Karpas-422 (cell line): ENCODE data around the gene SCPEP1. TPM values are rescaled to one million over a fixed set of nuclear protein-coding genes. Genes with fewer than 3 reads are reported as not detected.

Source experiments
- DNase-seq: peaks from one replicate; pipeline ENCODE4 v3.0.0-alpha.2; 2015
- H2AFZ ChIP-seq: fragments of 200-600 bp; sonication (generic); 2 replicates; pipeline ENCODE4 v1.6.1; 2014; ENCODE audit warnings: antibody characterized with exemption, low read length, mixed read lengths
- H3K27ac ChIP-seq: fragments of 200-600 bp; sonication (generic); 2 replicates; pipeline ENCODE4 v1.5.1; 2014; ENCODE audit warnings: mild to moderate bottlenecking, low read length, moderate library complexity
- H3K27me3 ChIP-seq: fragments of 200-600 bp; sonication (generic); 2 replicates; pipeline ENCODE4 v1.6.1; 2014; ENCODE audit warnings: low read length, mixed read lengths
- H3K36me3 ChIP-seq: fragments of 200-600 bp; sonication (generic); 2 replicates; pipeline ENCODE4 v1.6.1; 2014; ENCODE audit warnings: low read length, mixed read lengths; ENCODE audit not compliant: insufficient read depth
- H3K4me1 ChIP-seq: fragments of 200-600 bp; sonication (generic); 2 replicates; pipeline ENCODE4 v1.6.1; 2014; ENCODE audit warnings: mild to moderate bottlenecking, low read length, mixed read lengths
- H3K4me2 ChIP-seq: fragments of 200-600 bp; sonication (generic); 2 replicates; pipeline ENCODE4 v1.6.1; 2014; ENCODE audit warnings: low read length, low read depth, mild to moderate bottlenecking; ENCODE audit not compliant: poor library complexity, severe bottlenecking
- H3K4me3 ChIP-seq: fragments of 200-600 bp; sonication (generic); 2 replicates; pipeline ENCODE4 v1.5.1; 2014; ENCODE audit warnings: mild to moderate bottlenecking, antibody characterized with exemption, low read length, mixed read lengths
- H3K79me2 ChIP-seq: fragments of 200-600 bp; sonication (generic); 2 replicates; pipeline ENCODE4 v1.6.1; 2014; ENCODE audit warnings: mild to moderate bottlenecking, low read length, mixed read lengths
- H3K9ac ChIP-seq: fragments of 200-600 bp; sonication (generic); 2 replicates; pipeline ENCODE4 v1.6.0; 2014; ENCODE audit warnings: low read length
- H3K9me2 ChIP-seq: fragments of 200-600 bp; sonication (generic), shearing (Covaris generic); replicated peaks from 2 replicates; pipeline ENCODE4 v1.6.0; 2014; ENCODE audit warnings: mild to moderate bottlenecking, low read length, moderate library complexity; ENCODE audit not compliant: insufficient read depth
- H3K9me3 ChIP-seq: fragments of 300-700, 200-600 bp; sonication (generic); 2 replicates; pipeline ENCODE4 v1.6.1; 2014; ENCODE audit warnings: low read length, mixed read lengths
- H4K20me1 ChIP-seq: fragments of 200-600 bp; sonication (generic); 2 replicates; pipeline ENCODE4 v1.6.1; 2014; ENCODE audit warnings: mild to moderate bottlenecking, antibody characterized with exemption, low read length, low read depth; ENCODE audit not compliant: insufficient read depth
- total RNA-seq: library from RNA; depleted of rRNA; stranded (reverse); fragments of >200 nt; shearing (Covaris generic); gene quantifications from 2 replicates; pipeline ENCODE4 v1.2.3, GENCODE V29; 2014; ENCODE audit warnings: low replicate concordance

Gene SCPEP1
- total RNA-seq, 1 experiment from 2014 or later: 22.2 TPM

DNA sequence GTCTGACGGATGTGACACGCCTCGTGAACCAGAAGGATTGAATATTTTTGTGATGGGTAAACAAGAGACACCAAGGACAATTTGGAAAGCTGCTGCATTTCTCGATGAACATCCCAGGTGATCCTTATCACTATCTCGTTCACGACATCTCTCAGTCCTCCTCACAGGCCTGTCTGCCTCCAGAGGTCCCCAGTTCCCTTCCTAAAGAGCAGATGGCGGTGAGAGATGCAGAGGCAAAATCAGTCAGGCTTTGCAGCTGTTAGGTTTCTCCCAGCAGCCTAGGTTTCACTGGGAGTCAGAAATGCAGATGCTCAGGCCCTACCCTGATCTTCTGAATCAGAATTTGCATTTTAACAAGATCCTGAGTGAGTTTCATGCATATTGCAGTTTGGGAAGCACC is 23.6 kb downstream of the SCPEP1 start:
- H3K4me3 ChIP-seq: no peak overlapping the region
- H3K4me2 ChIP-seq: no peak overlapping the region
- H3K4me1 ChIP-seq: peaks cover 15% of the 10 kb centered on the region
- DNase-seq: no peak
- H2AFZ ChIP-seq: no peak overlapping the region
- no peaks in the 10 kb centered on the region for H3K27me3 ChIP-seq
- H4K20me1 ChIP-seq: no peaks in the 10 kb centered on the region
- H3K9ac ChIP-seq: no peak overlapping the region
- H3K9me3 ChIP-seq: no peaks in the 10 kb centered on the region
- peaks cover 3% of the 10 kb centered on the region; the same call in 1 of the 2 replicates for H3K36me3 ChIP-seq
- no peaks in the 10 kb centered on the region for H3K79me2 ChIP-seq
- H3K27ac ChIP-seq: no peak overlapping the region
- no peaks in the 10 kb centered on the region for H3K9me2 ChIP-seq

DNA sequence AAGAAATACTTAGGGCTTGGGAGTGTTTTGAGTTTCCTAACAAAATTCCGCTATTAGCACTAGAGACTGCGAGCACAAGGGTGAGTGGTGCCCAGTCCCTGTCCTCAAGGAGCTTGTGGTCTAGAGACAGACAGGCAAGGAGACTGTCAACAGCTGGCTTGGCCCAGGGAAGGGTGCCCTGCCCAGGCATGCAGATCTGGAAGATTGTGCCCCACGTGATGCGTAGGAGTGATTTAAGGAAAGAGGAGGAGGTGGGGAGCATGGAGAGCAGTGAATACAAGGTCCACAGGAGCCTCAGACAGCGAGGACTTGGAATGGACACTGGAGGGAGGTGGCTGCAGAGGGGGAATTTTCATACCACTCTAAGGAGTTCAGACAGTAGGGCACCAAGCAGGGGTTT is 25.0 kb downstream of the SCPEP1 start:
- no peaks in the 10 kb centered on the region for H4K20me1 ChIP-seq
- 0 out of 2 replicates have a peak, but pooled peaks cover 3% of the 10 kb centered on the region for H3K36me3 ChIP-seq
- H3K27ac ChIP-seq: no peak overlapping the region
- no peak overlapping the region for H3K9ac ChIP-seq
- no peak overlapping the region for H2AFZ ChIP-seq
- H3K27me3 ChIP-seq: no peaks in the 10 kb centered on the region
- H3K9me3 ChIP-seq: no peaks in the 10 kb centered on the region
- no peak overlapping the region for H3K4me2 ChIP-seq
- no peaks in the 10 kb centered on the region for H3K9me2 ChIP-seq
- H3K79me2 ChIP-seq: no peaks in the 10 kb centered on the region
- DNase-seq: no peak
- no peak overlapping the region for H3K4me3 ChIP-seq
- H3K4me1 ChIP-seq: peaks cover 15% of the 10 kb centered on the region

DNA sequence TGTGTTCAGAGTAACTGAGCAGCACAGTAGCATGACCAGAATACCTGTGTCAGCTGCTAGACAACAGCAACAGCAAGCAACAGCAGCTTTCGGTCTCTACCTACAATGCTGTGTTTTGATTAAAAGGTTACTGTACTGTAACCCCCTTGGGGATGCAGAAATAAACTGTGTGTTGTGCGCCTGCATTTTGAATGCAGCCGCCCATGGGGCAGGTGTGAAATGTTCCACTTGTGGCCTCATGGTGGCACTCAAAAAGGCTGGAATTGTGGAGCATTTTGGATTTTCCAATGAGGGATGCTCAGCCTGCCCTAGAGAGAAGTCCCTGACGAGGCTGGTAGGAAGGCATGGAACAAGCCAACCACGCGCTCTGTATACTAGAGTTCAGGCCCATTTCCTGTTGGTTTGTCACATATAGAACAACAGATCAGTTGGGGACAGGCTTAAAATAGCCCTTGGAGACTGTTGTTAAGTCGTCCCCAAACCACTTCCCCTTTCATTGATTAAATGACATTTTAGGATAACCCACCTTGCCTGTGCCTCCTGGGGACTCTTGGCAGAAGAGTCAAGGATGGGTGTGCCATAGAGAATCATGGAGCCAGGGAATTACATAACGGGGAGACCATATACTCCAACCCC is 27.1 kb downstream of the SCPEP1 start:
- Histone ChIP-seq H3K27me3 (no peaks in the 10 kb centered on the region), H3K4me1 (peaks cover 19% of the 10 kb centered on the region), H3K9me3 (no peaks in the 10 kb centered on the region), H3K9ac (no peak overlapping the region), H3K27ac (no peak overlapping the region), H2AFZ (no peak overlapping the region), H3K36me3 (0 out of 2 replicates have a peak, but pooled peaks cover 3% of the 10 kb centered on the region), H3K79me2 (no peaks in the 10 kb centered on the region), H3K4me3 (no peak overlapping the region), H3K4me2 (peak overlapping the region; percentile 18), H3K9me2 (no peaks in the 10 kb centered on the region), H4K20me1 (no peaks in the 10 kb centered on the region)
- peak; percentile 65 for DNase-seq

DNA sequence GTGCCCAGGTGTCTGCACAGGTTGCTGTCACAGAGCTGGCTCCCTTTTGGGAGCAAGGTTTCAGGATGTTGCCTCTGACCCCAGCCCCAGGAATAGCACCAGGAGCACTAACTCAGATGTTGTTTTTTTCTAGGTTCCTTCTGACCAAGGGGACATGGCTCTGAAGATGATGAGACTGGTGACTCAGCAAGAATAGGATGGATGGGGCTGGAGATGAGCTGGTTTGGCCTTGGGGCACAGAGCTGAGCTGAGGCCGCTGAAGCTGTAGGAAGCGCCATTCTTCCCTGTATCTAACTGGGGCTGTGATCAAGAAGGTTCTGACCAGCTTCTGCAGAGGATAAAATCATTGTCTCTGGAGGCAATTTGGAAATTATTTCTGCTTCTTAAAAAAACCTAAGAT is 28.1 kb downstream of the SCPEP1 start:
- Histone ChIP-seq H3K27me3 (no peaks in the 10 kb centered on the region), H3K4me3 (no peak overlapping the region), H3K79me2 (no peaks in the 10 kb centered on the region), H3K4me1 (peaks cover 22% of the 10 kb centered on the region), H3K27ac (no peak overlapping the region), H3K9me2 (no peaks in the 10 kb centered on the region), H4K20me1 (no peaks in the 10 kb centered on the region), H2AFZ (no peak overlapping the region), H3K36me3 (0 out of 2 replicates have a peak, but pooled peaks cover 3% of the 10 kb centered on the region), H3K4me2 (no peak overlapping the region), H3K9ac (no peak overlapping the region), H3K9me3 (no peaks in the 10 kb centered on the region)
- DNase-seq: no peak

DNA sequence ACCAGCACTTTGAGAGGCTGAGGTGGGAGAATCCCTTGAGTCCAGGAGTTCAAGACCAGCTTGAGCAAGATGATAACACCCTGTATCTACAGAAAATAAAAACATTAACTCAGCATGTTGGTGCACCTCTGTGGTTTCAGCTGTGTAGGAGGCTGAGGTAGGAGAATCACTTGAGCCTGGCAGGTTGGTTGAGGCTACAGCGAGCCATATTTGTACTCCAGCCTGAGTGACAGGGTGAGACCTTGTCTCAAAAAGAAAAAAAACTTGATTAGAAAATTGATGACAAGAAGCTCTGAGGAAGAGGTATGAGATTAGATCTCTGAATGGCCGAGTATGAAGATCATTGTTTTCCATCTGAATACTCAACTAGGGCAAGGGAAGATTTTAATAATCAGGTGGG is 31.0 kb downstream of the SCPEP1 start:
- H3K9me2 ChIP-seq: no peaks in the 10 kb centered on the region
- no peaks in the 10 kb centered on the region for H3K27me3 ChIP-seq
- H3K9ac ChIP-seq: no peak overlapping the region
- no peaks in the 10 kb centered on the region for H3K79me2 ChIP-seq
- H3K4me3 ChIP-seq: no peak overlapping the region
- H4K20me1 ChIP-seq: no peaks in the 10 kb centered on the region
- H3K4me2 ChIP-seq: no peak overlapping the region
- 0 out of 2 replicates have a peak, but pooled peaks cover 3% of the 10 kb centered on the region for H3K36me3 ChIP-seq
- no peak for DNase-seq
- H2AFZ ChIP-seq: no peak overlapping the region
- peaks cover 22% of the 10 kb centered on the region for H3K4me1 ChIP-seq
- no peaks in the 10 kb centered on the region for H3K9me3 ChIP-seq
- H3K27ac ChIP-seq: no peak overlapping the region

DNA sequence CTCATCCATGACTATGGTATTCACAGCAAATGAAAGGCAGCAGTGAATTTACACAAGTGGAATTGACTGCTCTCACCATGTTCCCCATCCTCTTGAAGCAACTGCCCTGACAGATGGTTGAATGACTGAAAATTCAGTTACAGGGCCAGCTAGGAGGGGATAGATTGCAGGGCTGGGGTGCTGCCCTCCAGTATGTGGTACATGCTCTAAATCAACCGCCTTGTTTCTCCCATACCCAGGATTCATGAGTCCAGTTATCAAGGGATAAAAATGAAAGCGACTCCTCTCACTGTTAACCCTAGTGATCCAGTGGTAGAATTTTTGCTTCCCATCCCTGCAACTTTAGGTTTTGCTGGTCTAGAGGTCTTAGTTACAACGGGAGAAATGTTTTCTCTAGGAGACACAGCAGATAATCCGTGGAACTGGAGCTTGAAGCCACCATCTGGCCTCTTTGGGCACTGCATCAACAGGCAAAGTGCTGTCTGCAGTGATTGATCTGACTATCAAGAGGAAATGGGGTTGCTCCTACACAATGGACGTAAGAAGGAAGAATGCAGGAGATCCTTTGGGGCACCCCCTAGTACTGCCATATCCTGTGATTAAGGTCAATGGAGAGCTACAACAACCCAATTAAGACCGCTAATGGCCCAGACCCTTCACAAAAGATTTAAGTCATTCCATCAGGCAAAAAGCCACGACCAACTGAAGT is 32.0 kb downstream of the SCPEP1 start:
- Histone ChIP-seq H3K4me2 (peak overlapping the region; percentile 49), H2AFZ (peak overlapping the region; percentile 71; the same call in 1 of the 2 replicates)

DNA sequence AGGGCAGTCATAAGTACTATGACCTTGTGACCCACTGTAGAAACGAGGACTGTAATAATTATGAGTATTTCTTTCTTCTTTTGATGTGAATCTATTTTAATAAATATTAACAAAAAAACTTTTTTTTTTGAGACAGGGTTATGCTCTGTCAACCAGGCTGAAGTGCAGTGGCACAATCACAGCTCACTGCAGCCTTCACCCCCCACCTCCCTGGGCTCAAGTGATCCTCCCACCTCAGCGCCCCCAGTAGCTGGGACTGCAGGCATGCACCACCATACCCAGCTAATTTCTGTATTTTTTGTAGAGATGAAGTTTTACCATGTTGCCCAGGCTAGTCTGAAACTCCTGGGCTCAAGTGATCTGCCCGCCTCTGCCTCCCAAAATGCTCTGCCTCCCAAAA is 32.6 kb downstream of the SCPEP1 start:
- H3K27me3 ChIP-seq: no peaks in the 10 kb centered on the region
- H4K20me1 ChIP-seq: no peaks in the 10 kb centered on the region
- 0 out of 2 replicates have a peak overlapping the region, but pooled peaks have one; percentile 31 for H3K4me3 ChIP-seq
- H3K36me3 ChIP-seq: 0 out of 2 replicates have a peak, but pooled peaks cover 3% of the 10 kb centered on the region
- H3K79me2 ChIP-seq: no peaks in the 10 kb centered on the region
- H3K27ac ChIP-seq: no peak overlapping the region
- DNase-seq: no peak
- peaks cover 7% of the 10 kb centered on the region for H3K4me1 ChIP-seq
- no peaks in the 10 kb centered on the region for H3K9me2 ChIP-seq
- H2AFZ ChIP-seq: peak overlapping the region; percentile 71; the same call in 1 of the 2 replicates
- peak overlapping the region; percentile 49 for H3K4me2 ChIP-seq
- no peak overlapping the region for H3K9ac ChIP-seq
- H3K9me3 ChIP-seq: no peaks in the 10 kb centered on the region

More for the DNA sequence above, 32.0 kb downstream of the SCPEP1 start:
- Histone ChIP-seq H3K27me3 (no peaks in the 10 kb centered on the region), H3K36me3 (0 out of 2 replicates have a peak, but pooled peaks cover 3% of the 10 kb centered on the region), H3K27ac (no peak overlapping the region), H3K4me1 (peaks cover 13% of the 10 kb centered on the region), H3K9me3 (no peaks in the 10 kb centered on the region), H3K79me2 (no peaks in the 10 kb centered on the region), H3K4me3 (0 out of 2 replicates have a peak overlapping the region, but pooled peaks have one; percentile 31), H3K9me2 (no peaks in the 10 kb centered on the region), H4K20me1 (no peaks in the 10 kb centered on the region), H3K9ac (no peak overlapping the region)
- peak; percentile 81 for DNase-seq

DNA sequence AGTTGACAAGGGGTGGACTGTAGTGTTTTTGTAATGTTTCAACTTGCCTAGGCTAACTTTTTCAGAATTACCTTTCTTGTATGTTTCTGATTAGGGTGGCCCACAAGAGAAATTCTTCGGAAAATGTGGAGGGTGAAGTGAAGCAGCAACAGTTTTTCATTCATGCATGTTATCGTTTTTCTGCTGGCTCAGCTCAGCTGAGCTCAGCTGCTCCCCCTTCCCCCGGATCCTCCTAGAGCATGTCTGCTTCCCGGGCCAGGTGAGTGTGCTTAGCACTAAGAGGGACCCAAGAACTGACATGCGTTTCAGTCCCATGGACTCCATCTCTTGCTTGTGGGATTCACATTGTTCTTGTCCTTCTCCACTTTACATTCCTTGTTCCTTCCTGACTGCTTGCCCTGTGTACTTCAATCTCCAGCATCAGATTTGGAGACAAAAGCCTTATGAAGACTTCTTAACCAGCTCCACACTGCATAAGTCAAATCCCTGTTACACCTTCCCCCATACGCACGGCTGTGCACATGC is 33.6 kb downstream of the SCPEP1 start:
- Histone ChIP-seq H3K4me1 (peaks cover 7% of the 10 kb centered on the region), H3K9me2 (no peaks in the 10 kb centered on the region), H3K4me3 (no peak overlapping the region), H3K36me3 (no peaks in the 10 kb centered on the region), H3K27me3 (no peaks in the 10 kb centered on the region), H3K27ac (no peak overlapping the region), H3K9ac (no peak overlapping the region), H3K79me2 (no peaks in the 10 kb centered on the region), H3K9me3 (no peaks in the 10 kb centered on the region), H2AFZ (no peak overlapping the region), H3K4me2 (no peak overlapping the region), H4K20me1 (no peaks in the 10 kb centered on the region)
- DNase-seq: no peak
